ENCODE data around the gene C1QC.

The C1QC gene

DNA sequence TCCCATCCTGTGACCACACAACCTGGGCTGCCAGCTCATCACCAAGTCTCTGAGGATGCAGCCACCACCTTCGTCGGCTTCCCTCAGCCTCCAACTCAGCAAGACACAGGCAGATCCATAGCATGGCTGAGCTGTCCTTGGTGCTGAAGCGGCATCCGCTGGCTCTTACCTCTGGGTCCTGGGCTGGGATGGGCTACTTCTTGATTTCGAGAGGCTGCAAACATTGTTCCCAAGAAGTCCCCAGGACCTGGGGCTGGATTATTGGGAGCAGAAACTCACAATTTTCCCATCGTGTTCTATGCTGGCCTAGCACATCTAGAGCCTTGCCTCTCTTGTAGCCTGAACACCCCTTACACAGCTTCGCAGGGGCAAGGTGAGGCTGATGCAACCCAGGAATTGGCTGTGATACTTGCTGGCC is 31.9 kb upstream of the C1QC start:
- DNase-seq (ENCODE audit: extremely low read depth, low read depth), result peak; percentile 3
- no peak for TF ChIP-seq CTCF (IDR thresholded peaks at IDR 0.05; ENCODE audit: low read depth, low read length)

DNA sequence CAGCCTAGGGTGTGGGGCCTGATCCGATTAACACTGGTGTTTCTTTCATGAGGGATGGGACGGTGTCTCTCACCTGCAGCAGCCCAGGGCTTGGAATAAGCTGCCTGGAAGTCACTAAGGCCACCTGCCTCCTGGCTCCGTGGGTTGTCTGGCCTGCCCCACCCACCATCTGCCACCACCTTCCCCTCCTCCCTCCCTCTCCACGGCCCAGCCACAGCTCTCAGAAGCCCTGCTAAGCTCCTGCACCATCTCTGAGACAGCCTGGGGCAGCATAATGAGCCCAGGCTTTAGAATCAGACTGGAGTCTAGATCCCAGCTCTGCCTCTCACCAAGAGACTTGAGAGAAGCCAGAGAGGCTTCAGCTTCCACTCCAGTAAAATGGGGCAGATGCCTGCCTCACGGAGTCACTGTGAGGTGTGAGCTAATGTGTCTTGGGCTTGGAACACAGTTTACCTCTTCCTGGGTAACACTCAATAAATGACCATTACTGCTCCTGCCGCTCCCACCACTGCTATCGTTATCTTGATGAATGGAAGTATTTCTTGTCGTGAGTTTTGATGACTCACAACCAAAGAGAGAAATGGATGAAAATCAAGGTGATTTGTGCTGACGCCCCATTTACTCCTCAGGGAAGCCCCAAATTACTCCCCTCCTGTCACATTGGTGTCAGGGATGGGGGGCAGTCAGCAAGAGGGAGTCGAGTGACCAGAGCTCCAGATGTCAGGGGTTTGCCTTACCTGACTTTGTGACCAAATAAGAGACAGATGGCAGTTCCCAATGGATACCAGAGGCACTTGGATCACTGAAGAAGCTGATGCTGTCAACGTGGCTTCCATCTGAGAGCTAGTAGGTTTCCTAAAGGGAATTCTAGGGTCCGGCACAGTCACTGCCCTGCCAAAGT is 30.5 kb upstream of the C1QC start:
- TF ChIP-seq CTCF (IDR thresholded peaks at IDR 0.05; ENCODE audit: low read depth, low read length), result no peak
- DNase-seq (ENCODE audit: extremely low read depth, low read depth), result no peak

DNA sequence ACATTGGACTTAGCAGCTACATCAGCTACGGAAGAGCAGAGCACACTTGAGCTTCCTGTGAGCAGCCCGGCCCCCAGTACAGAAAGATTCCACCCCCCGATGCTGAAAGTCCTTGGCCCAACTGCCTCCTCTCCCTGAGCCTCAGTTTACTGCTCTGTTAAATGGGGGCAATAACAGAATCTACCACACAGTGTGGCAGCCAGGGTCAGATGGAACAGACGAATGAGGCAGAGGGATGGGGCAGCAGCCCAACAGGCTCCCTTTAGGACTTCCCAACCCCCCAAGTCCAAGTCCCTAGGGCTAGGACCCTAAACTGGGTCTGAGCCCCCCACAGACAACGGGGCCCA is 29.9 kb upstream of the C1QC start:
- TF ChIP-seq CTCF (IDR thresholded peaks at IDR 0.05; ENCODE audit: low read depth, low read length), result no peak

DNA sequence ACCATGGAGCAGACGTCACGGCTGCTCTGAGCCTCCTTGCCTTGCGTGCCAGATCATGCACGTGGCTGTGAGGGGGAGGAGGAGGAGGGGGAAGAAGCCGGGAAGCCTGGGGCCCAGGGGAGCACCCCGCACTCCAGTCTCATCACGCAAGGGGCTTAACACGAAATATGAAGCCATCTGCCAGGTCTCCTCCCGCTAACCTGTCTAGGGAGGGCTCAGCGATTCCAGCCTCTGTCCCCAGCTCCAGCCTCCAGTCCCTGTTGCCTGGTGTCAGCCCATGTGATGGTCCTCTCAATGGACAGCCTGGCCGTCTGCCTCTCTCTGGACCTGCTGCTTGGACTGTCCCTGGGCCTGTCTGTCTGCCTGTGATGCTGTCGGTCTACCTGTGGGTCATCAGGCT is 29.5 kb upstream of the C1QC start:
- no peak for TF ChIP-seq CTCF (IDR thresholded peaks at IDR 0.05; ENCODE audit: low read depth, low read length)

More for the DNA sequence above, 29.9 kb upstream of the C1QC start:
- no peak for DNase-seq (ENCODE audit: extremely low read depth, low read depth)

GRCh38 chr1:22615886-22616285 is 27.5 kb upstream of the C1QC start:
- TF ChIP-seq CTCF (IDR thresholded peaks at IDR 0.05; ENCODE audit: low read depth, low read length), result no peak
- no peak for DNase-seq (ENCODE audit: extremely low read depth, low read depth)

More for the DNA sequence above, 29.5 kb upstream of the C1QC start:
- no peak for DNase-seq (ENCODE audit: extremely low read depth, low read depth)

DNA sequence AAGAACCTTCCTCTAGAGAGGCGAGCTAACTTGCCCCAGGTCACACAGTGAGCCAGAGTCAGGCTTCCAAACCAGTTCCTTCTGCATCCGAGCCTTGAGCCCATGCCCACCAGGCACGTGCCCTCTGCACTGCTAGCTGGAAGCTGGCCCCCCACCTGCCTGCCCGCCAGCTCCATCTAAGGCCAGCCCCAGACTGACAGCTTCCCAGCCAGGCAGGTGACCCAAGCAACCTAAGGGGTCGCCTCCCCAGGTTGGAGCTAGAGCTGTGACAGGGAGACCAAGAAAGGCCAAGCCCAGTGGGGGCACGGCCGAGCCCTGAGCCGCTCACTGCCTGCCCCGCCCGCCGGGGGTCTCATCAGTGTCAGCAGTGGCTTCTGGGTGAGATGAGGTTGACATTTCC is 26.9 kb upstream of the C1QC start:
- TF ChIP-seq CTCF (IDR thresholded peaks at IDR 0.05; ENCODE audit: low read depth, low read length), result no peak
- no peak for DNase-seq (ENCODE audit: extremely low read depth, low read depth)

DNA sequence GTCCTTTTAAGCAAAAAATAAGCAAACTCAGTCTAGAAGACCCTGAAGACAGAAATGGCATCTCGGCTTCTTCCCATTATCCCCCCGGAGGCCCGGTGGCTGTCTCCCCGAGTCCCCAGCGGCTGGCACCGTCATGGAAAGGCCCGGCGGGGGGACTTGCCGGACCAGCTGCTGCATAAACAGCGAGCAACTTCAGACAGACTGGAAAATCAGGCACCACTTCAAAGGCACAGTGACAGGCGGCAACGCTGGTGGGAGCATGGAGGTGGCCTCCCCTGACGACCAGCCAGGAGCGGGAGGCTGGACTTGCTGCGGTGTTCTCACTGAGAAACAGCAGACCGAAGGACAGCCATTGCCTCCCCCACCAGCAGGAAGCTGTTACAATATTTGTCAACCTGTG is 25.4 kb upstream of the C1QC start:
- TF ChIP-seq CTCF (IDR thresholded peaks at IDR 0.05; ENCODE audit: low read depth, low read length), result no peak
- no peak for DNase-seq (ENCODE audit: extremely low read depth, low read depth)

All from AG09319 (cell line).